Endothelial cell of hepatic sinusoid (primary cell): Measurements from ENCODE around the gene CCDC97.
"Not testable (repeated sequence)": the region's sequence is repeated elsewhere in the genome, so short reads cannot be mapped to it uniquely, and the experiment has no call there.

Experiments used
- in situ Hi-C: cut with HindIII; loops from 2 replicates; pipeline ENCODE4 v1.10.0; 2017; ENCODE audit warnings: low sequenced_read_pairs

The CCDC97 gene

GRCh38 chr19:41310033-41310831 is at the start of gene CCDC97:
TSS of gene CCDC97 (plus strand) at chr19:41310172. CDS start at chr19:41310311, 139 bp downstream.
- in situ Hi-C loops, result no loop called here

GRCh38 chr19:41261474-41262190 is 48.3 kb upstream of the CCDC97 start:
- in situ Hi-C loops, result loop anchor here (10.0 kb wide), 1 partner anchor 87 kb away; no protein-coding TSS in a partner anchor

GRCh38 chr19:41263042-41263849 is 46.7 kb upstream of the CCDC97 start:
- in situ Hi-C loops, result loop anchor here (10.0 kb wide), 1 partner anchor 88 kb away; no protein-coding TSS in a partner anchor

GRCh38 chr19:41263850-41264580 is 46.0 kb upstream of the CCDC97 start, which contains the start of gene HNRNPUL1:
TSS of gene HNRNPUL1 (plus strand) at chr19:41264372. CDS start at chr19:41264504, 132 bp downstream.
- in situ Hi-C loops, result loop anchor here (10.0 kb wide), 1 partner anchor 89 kb away; no protein-coding TSS in a partner anchor

GRCh38 chr19:41264581-41265394 is 45.2 kb upstream of the CCDC97 start:
- in situ Hi-C loops, result loop anchor here (10.0 kb wide), 1 partner anchor 90 kb away; no protein-coding TSS in a partner anchor

GRCh38 chr19:41265395-41266153 is 44.4 kb upstream of the CCDC97 start:
- in situ Hi-C loops, result loop anchor here (10.0 kb wide), 1 partner anchor 91 kb away; no protein-coding TSS in a partner anchor

GRCh38 chr19:41269055-41269454 is 40.9 kb upstream of the CCDC97 start:
- in situ Hi-C loops, result loop anchor here (10.0 kb wide), 1 partner anchor 94 kb away; no protein-coding TSS in a partner anchor

GRCh38 chr19:41269571-41269970 is 40.4 kb upstream of the CCDC97 start:
- in situ Hi-C loops, result loop anchor here (10.0 kb wide), 1 partner anchor 95 kb away; no protein-coding TSS in a partner anchor

- in situ Hi-C loops, result loop anchor here (5.0 kb wide), 1 partner anchor 34 kb away; no protein-coding TSS in a partner anchor
Measured at GRCh38 chr19:41273076-41273475, 36.9 kb upstream of the CCDC97 start.

- in situ Hi-C loops, result loop anchor here (5.0 kb wide), 1 partner anchor 32 kb away; no protein-coding TSS in a partner anchor
Measured at GRCh38 chr19:41274802-41275201, 35.2 kb upstream of the CCDC97 start.

GRCh38 chr19:41276231-41276630 is 33.7 kb upstream of the CCDC97 start:
- in situ Hi-C loops, result no loop called here

- in situ Hi-C loops, result no loop called here
Measured at GRCh38 chr19:41278478-41278877, 31.5 kb upstream of the CCDC97 start.

GRCh38 chr19:41288673-41289530 is 21.1 kb upstream of the CCDC97 start:
- in situ Hi-C loops, result no loop called here

- in situ Hi-C loops, result not testable (repeated sequence)
Measured at GRCh38 chr19:41289814-41290213, 20.2 kb upstream of the CCDC97 start.

- in situ Hi-C loops, result no loop called here
Measured at GRCh38 chr19:41294393-41294792, 15.6 kb upstream of the CCDC97 start.

GRCh38 chr19:41295499-41295898 is 14.5 kb upstream of the CCDC97 start:
- in situ Hi-C loops, result no loop called here

GRCh38 chr19:41296433-41296871 is 13.5 kb upstream of the CCDC97 start:
- in situ Hi-C loops, result no loop called here
